DMS53 treated with DMSO at 0.1 percent for 48 hours (cell line): Measurements from ENCODE around the gene RBP2.

ENCODE experiments used
- DNase-seq: peaks from one replicate; lab custom pipeline; 2025; ENCODE audit not compliant: unreplicated experiment; lab: John Stamatoyannopoulos, UW

Gene RBP2

GRCh38 chr3:139481116-139481515 lies 4.8 kb upstream of the RBP2 start:
- no peak for DNase-seq

- no peak for DNase-seq
Measured at GRCh38 chr3:139480585-139480984, 4.3 kb upstream of the RBP2 start.

GRCh38 chr3:139477710-139478640 lies 1.7 kb upstream of the RBP2 start:
- no peak for DNase-seq

GRCh38 chr3:139473155-139473771 lies 3.1 kb downstream of the RBP2 start:
- no peak for DNase-seq

DNA sequence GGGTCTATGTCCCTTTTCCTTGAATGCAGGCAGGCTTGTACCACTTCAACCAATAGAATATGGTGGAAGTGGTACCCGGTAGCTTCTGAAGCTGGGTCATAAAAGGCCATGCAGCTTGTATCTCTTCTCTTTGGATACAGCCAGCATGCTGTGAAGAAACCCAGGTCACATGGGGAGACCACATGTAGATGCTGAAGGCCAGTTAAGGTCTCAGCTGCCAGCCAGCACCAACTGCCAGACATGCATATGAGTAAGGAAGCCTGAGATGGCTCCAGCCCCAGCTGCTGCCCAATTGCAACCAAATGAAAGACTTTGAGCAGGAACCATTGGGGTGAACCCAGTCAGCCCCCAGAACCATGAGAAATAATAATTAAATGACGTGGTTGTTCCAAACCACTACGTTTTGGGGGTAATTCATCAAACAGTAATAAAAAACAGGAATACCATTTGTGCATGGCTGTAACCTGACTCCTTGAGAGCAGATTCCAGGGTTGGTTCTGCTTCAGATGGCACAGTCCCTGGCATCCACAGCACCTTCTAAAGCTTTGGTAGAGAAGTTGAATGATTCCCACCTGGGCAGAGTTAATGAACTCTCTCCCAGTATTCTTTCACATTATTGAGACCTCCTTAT lies 3.8 kb downstream of the RBP2 start:
- no peak for DNase-seq

- DNase-seq: no peak
Measured at GRCh38 chr3:139470199-139470598, 6.1 kb downstream of the RBP2 start.

DNA sequence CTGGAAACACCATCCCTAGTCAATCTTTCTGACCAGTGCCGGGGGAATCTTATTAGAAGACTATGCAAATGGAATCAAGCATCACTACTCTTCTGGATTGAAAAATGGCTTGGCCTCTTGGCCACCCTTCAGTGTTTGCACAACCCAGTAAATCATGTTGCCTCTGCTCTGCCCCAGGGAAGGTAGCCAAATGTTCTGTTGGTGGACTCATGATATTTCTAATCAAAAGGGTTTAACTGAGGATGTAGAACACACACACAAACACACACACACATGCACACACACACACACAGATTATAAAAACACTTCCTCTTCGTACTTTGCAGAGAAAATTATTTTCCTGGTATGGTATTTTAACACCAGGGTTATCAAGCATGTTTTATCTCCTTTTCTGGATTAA lies 7.9 kb downstream of the RBP2 start:
- no peak for DNase-seq

GRCh38 chr3:139466360-139466759 lies 10.0 kb downstream of the RBP2 start:
- no peak for DNase-seq

GRCh38 chr3:139465636-139466035 lies 10.7 kb downstream of the RBP2 start:
- DNase-seq: no peak

DNA sequence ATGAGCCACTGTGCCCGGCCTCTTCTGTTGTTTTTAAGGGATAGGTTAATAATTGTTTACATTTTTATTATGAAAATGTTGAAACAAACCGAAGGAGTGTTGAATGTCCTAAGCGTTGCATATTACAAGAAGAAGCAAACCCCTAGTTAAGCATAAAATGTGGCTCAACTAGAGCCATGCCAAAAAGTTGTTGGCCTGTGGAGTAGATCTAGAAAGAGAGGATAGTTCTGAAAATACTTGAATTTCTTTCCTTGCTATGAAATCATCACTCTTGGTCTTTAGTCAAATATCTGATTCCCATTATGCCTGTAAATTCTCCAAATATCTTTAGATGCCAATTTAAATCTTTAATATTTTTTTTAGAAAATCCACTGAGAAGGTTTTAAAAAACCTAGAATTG lies 12.8 kb downstream of the RBP2 start:
- no peak for DNase-seq

DNA sequence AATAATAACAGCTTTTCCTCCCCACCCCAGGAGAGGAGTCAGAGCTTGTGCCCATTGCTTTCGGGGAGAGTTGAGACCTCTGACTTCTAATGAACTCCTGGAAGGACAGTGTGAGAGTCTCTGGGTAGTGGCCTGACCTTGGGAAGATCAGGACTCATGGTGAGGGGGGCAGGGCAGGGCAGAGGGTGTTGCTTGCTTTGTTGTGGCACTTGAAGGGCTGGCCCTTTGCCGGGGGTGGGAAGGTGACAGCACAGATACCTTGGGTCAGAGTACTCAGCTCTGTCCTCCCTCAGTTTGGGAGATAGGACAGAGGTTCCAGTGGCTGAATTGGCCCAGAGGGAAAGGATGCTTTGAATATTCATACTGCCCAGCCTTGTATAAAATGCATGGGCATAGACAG lies 15.8 kb downstream of the RBP2 start:
- DNase-seq: no peak

DNA sequence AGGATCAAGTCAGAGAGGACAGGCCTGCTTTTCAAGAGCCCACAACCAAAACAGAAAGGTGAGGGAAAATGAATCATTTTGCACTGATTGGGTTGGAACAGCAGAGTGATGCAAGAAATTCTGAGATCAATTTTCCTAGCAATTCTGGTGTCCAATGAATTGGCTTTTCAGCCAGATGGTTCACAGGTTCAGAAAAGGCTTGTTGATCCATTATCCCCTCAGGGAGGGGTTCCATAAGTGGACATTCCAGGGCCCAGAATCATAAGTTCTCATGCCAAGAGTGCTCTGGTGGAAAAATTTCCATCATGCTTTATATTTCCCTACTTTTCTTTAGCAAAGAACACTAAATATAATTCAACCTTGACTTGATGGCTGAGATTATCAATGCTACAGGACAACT lies 16.2 kb downstream of the RBP2 start:
- DNase-seq: no peak

GRCh38 chr3:139458348-139458747 lies 18.0 kb downstream of the RBP2 start:
- DNase-seq: no peak

DNA sequence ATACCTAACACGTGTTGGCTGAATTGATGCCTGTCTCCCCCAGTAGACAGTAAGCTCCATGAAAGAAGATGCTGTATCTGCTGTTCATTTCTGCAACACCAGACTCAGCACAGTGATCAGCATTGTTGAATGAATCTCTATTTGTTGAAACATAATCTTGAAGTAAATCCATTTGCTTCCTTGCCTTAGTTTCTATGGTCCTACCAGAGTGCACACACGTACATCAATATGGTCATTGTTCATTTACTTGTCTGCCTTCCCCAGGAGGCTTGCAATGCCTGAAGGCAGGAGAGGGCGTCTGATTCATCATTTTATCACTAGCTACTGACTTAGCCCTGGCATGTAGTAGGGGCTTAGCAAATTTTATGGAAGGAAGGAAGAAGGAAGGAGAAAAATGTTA lies 19.2 kb downstream of the RBP2 start:
- no peak for DNase-seq

GRCh38 chr3:139456386-139456785 lies 19.9 kb downstream of the RBP2 start:
- no peak for DNase-seq

DNA sequence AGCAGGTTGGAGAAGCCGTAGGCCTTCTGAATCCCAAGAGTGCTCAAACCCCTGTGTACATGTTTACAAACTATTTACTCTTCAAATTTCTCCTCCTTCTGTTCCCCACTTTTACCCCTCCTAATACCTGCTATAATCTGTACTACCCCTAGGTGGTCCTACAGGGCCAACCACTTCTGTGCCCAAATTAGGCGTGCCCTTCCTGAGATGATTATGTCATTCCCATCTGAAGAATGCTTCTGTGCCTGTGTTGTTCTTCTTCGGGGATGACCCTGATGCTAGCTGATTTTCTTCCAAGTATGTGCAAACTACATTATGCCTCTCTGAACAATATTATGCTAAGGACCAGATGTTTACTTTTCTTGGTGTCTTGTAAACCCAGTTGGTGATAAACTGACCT lies 20.5 kb downstream of the RBP2 start:
- DNase-seq: no peak

- no peak for DNase-seq
Measured at GRCh38 chr3:139455206-139455605, 21.1 kb downstream of the RBP2 start.

- no peak for DNase-seq
Measured at GRCh38 chr3:139454346-139454745, 22.0 kb downstream of the RBP2 start.

DNA sequence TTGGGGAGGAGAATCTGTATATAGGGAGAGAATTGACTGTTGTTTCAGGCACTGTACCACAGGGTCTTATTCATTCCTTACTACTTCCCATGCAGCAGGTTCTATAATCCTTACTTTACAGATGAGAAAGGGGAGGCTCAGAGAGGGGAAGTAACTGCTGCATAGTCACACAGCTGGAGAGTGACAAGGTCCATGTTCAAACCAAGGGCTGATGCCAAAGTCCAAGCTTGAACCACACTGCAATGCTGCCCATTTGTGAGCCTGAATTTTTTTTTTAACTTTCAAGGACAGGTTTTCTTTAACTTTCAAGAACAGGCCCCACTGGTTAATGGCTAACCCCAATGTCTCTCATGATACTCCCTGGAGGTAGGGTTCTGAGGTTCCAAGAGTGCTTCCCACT lies 26.2 kb downstream of the RBP2 start:
- no peak for DNase-seq

DNA sequence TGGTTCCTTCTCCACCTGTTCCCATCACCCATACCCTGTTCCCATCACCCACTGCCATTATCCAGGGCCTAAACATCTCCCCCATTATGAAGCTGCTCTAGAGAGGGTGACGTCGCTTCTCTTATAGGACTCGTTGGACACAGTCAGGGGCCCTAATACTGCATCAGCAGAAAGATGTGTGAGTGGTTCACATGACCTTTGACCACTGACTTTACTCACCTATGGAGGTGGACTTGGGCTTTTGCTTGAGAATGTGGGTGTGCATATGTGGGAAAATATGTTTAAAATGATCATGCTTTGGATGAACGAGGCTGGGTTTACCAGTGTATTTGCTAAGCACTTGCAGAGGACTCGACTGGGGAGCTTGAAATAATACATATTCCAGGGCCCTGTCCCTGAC lies 26.8 kb downstream of the RBP2 start:
- no peak for DNase-seq

DNA sequence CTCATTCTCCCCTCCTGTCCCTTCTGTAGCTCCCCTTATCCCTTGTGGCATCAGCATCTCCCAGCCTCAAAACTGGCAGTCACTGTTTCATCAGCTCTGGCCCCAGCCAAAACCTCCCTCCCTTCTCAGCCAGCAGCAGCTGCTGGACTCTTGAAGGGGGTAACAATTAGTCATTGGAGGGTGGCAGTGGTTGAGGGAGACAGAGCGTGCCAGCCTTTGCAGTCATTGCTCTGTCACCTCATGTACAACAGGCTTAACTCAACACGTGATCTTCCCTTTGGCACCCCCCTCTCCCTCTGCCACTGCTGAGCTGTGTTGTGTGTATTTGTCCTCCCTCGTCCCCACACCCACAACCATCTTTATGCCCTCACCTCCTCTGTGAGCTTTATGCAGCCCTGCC lies 28.2 kb downstream of the RBP2 start:
- DNase-seq: no peak

- DNase-seq: no peak
Measured at GRCh38 chr3:139447486-139447885, 28.8 kb downstream of the RBP2 start.
